Endothelial cell of umbilical vein (primary cell): ENCODE measurements around the gene ABCC2. TPM values are rescaled to one million over a fixed set of nuclear protein-coding genes. Genes with fewer than 3 reads are reported as not detected.

Experiments used
- BruUV-seq: library from RNA; stranded (reverse); fragments of 400-500 nt; replicated peaks from 2 replicates; lab custom pipeline; 2021; lab: Mats Ljungman, UMichigan
- CTCF ChIA-PET: fragments of 300-600, 350-600 bp; sonication (Branson Sonifier 250); formaldehyde crosslinking; loops from one replicate; lab custom pipeline; 2021; ENCODE audit warnings: antibody characterized with exemption, inconsistent platforms; lab: Charles Lee
- POLR2A ChIA-PET: fragments of 300-600, 350-600 bp; sonication (Branson Sonifier 250); formaldehyde crosslinking; loops from one replicate; lab custom pipeline; 2021; ENCODE audit warnings: antibody characterized with exemption, inconsistent platforms; lab: Charles Lee
- DNase-seq: peaks from one replicate; pipeline ENCODE4 v3.0.0-alpha.2; 2011; ENCODE audit warnings: low read depth, low spot score
- FAIRE-seq: peaks from 2 replicates; lab custom pipeline; 2011; peaks lifted over from hg19 to GRCh38; lab: Jason Lieb, UNC
- H2AFZ ChIP-seq: 2 replicates; pipeline ENCODE4 v1.6.0; 2012; ENCODE audit warnings: low read depth, low read length, control low read depth, inconsistent platforms
- H3K27ac ChIP-seq: 2 replicates; pipeline ENCODE4 v1.5.1; 2011; ENCODE audit warnings: low read depth, mild to moderate bottlenecking, control low read depth, low read length, moderate library complexity; ENCODE audit not compliant: insufficient read depth
- H3K27me3 ChIP-seq, 2 experiments: 2 replicates each; pipeline versions ENCODE4 v1.6.0 to v1.6.1; 2011; ENCODE audit warnings: low read length in 2 of 2, mixed read lengths in 1 of 2; ENCODE audit not compliant: control insufficient read depth in 2 of 2, insufficient read depth in 2 of 2
- H3K36me3 ChIP-seq, 2 experiments: 2 replicates in 1 of 2; 3 replicates in 1 of 2; pipeline ENCODE4 v1.5.1; 2011; ENCODE audit warnings: low read length in 2 of 2, mild to moderate bottlenecking in 1 of 2, moderate library complexity in 1 of 2; ENCODE audit not compliant: control insufficient read depth in 2 of 2, insufficient read depth in 2 of 2; ENCODE audit errors: extremely low read depth in 1 of 2
- H3K4me1 ChIP-seq: 3 replicates; pipeline ENCODE4 v1.5.1; 2011; ENCODE audit warnings: mild to moderate bottlenecking, low read length; ENCODE audit not compliant: control insufficient read depth, insufficient read depth; ENCODE audit errors: extremely low read depth
- H3K4me2 ChIP-seq: 2 replicates; pipeline ENCODE4 v1.6.1; 2011; ENCODE audit warnings: low read length, control low read depth, mixed read lengths; ENCODE audit not compliant: insufficient read depth
- H3K4me3 ChIP-seq, 3 experiments: fragments of 200-600 bp in 1 of 3; sonication (generic), shearing (Covaris generic) in 1 of 3; replicated peaks in 1 of 3; 2 replicates each; pipeline ENCODE4 v1.5.1; 2011 to 2016; ENCODE audit warnings: control low read depth in 3 of 3, low read length in 3 of 3, mild to moderate bottlenecking in 2 of 3, inconsistent platforms in 1 of 3, low read depth in 1 of 3, moderate library complexity in 1 of 3; ENCODE audit not compliant: insufficient read depth in 1 of 3
- H3K79me2 ChIP-seq: 2 replicates; pipeline ENCODE4 v1.6.0; 2012; ENCODE audit warnings: low read length, inconsistent platforms; ENCODE audit not compliant: control insufficient read depth, insufficient read depth
- H3K9ac ChIP-seq: replicated peaks from 2 replicates; pipeline ENCODE3; 2011; ENCODE audit warnings: low read length, control low read depth; ENCODE audit not compliant: insufficient read depth; ENCODE audit errors: extremely low read depth
- H3K9me1 ChIP-seq: replicated peaks from 3 replicates; pipeline ENCODE4 v1.6.0; 2011; ENCODE audit warnings: mild to moderate bottlenecking, low read length; ENCODE audit not compliant: control insufficient read depth, insufficient read depth; ENCODE audit errors: extremely low read depth
- H3K9me3 ChIP-seq: replicated peaks from 2 replicates; pipeline ENCODE4 v1.5.1; 2012; ENCODE audit warnings: low read length, inconsistent platforms; ENCODE audit not compliant: control insufficient read depth, insufficient read depth
- H4K20me1 ChIP-seq: replicated peaks from 2 replicates; pipeline ENCODE3; 2011; ENCODE audit warnings: mild to moderate bottlenecking, low read length; ENCODE audit not compliant: control insufficient read depth, insufficient read depth; ENCODE audit errors: extremely low read depth
- EZH2 ChIP-seq: IDR thresholded peaks from 2 replicates; pipeline ENCODE4 v1.6.1; 2012; ENCODE audit warnings: borderline replicate concordance, low read depth, mild to moderate bottlenecking, moderate library complexity, low read length, inconsistent platforms; ENCODE audit not compliant: severe bottlenecking
- FOS ChIP-seq: IDR thresholded peaks from 2 replicates; pipeline ENCODE4 v1.6.1; 2011; ENCODE audit warnings: mild to moderate bottlenecking, low read length, moderate library complexity, borderline replicate concordance; ENCODE audit not compliant: insufficient read depth
- GATA2 ChIP-seq: IDR thresholded peaks from 2 replicates; pipeline ENCODE4 v1.7.0; 2011; ENCODE audit warnings: low read depth, mild to moderate bottlenecking, moderate library complexity, mixed read lengths, low read length; ENCODE audit not compliant: insufficient read length, insufficient read depth
- JUN ChIP-seq: IDR thresholded peaks from 2 replicates; pipeline ENCODE4 v1.6.1; 2011; ENCODE audit warnings: borderline replicate concordance, low read depth; ENCODE audit not compliant: insufficient read length, insufficient read depth
- MYC ChIP-seq: IDR thresholded peaks from one replicate; pipeline ENCODE4 v1.6.1; 2011; ENCODE audit warnings: mild to moderate bottlenecking, low read depth, low read length
- POLR2A ChIP-seq: IDR thresholded peaks from 2 replicates; pipeline ENCODE4 v1.6.1; 2012; ENCODE audit warnings: low read depth, mild to moderate bottlenecking, control low read depth, low read length
- POLR2AphosphoS5 ChIP-seq: IDR thresholded peaks from 2 replicates; pipeline ENCODE4 v1.6.1; 2012; ENCODE audit warnings: low read depth, mild to moderate bottlenecking, control low read depth, low read length, moderate library complexity; ENCODE audit not compliant: insufficient read depth
- dilution Hi-C: fragments of 300-500 bp; cut with MboI; formaldehyde crosslinking; loops from one replicate; pipeline ENCODE4 v1.15.0; 2019; ENCODE audit warnings: low sequenced_read_pairs; ENCODE audit not compliant: extremely low pct_ligation_motif_present
- intact Hi-C: fragments of 100-400 bp; cut with micrococcal nuclease; formaldehyde crosslinking; loops from one replicate; pipeline ENCODE4 v1.10.0; 2022
- polyA plus RNA-seq, 4 experiments: library from polyadenylated mRNA; depleted of rRNA in 3 of 4; stranded (reverse) in 3 of 4; unstranded in 1 of 4; fragments of >200 nt; gene quantifications; 2 replicates each; pipeline versions ENCODE4 v1.2.1 to v1.2.3, GENCODE V29; 2011 to 2012; ENCODE audit warnings: missing spikeins in 1 of 4
- total RNA-seq: library from RNA; stranded (reverse); gene quantifications from 2 replicates; pipeline ENCODE4 v1.2.3, GENCODE V29; 2021
- TF ChIP-seq, protein P1 (sequence below): IDR thresholded peaks from 2 replicates; pipeline ENCODE4 v1.6.1; 2011; ENCODE audit not compliant: insufficient read depth, insufficient read length
- TF ChIP-seq, protein P2 (sequence below), 2 donors: IDR thresholded peaks; 1 replicate in 1 of 2; 2 replicates in 1 of 2; pipeline ENCODE4 v1.5.1; 2011; ENCODE audit warnings: low read length in 2 of 2, mild to moderate bottlenecking in 2 of 2, moderate library complexity in 2 of 2, control low read depth in 1 of 2, inconsistent platforms in 1 of 2, low read depth in 1 of 2; ENCODE audit not compliant: insufficient read depth in 1 of 2; ENCODE audit errors: extremely low read depth in 1 of 2

ABCC2 gene
- total and polyA plus RNA-seq, 2 donors (not counting 3 experiments of a cell fraction or from before 2014, with no cell fraction given), result 1.5 to 3.3 TPM

GRCh38 chr10:99788598-99789256 is 6.3 kb downstream of the ABCC2 start:
- FAIRE-seq (no peak), DNase-seq (no peak)
- no peak overlapping the region for H3K9ac ChIP-seq
- POLR2A ChIA-PET, result no interaction called here
- no peaks in the 10 kb centered on the region for H3K9me3 ChIP-seq
- H3K9me1 ChIP-seq, result no peaks in the 10 kb centered on the region
- H3K27me3 ChIP-seq, result no peaks in the 10 kb centered on the region
- no peak overlapping the region for H2AFZ ChIP-seq
- peaks cover 7% of the 10 kb centered on the region for H3K4me1 ChIP-seq
- H4K20me1 ChIP-seq, result no peaks in the 10 kb centered on the region
- H3K4me3 ChIP-seq, result no peak overlapping the region
- H3K36me3 ChIP-seq, result no peaks in the 10 kb centered on the region
- BruUV-seq, result no TSS peak
- H3K27ac ChIP-seq, result no peak overlapping the region
- no peaks in the 10 kb centered on the region for H3K79me2 ChIP-seq
- H3K4me2 ChIP-seq, result no peak overlapping the region
- intact Hi-C loops, result no loop called here
- TF ChIP-seq, protein P1, sequence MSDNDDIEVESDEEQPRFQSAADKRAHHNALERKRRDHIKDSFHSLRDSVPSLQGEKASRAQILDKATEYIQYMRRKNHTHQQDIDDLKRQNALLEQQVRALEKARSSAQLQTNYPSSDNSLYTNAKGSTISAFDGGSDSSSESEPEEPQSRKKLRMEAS, result no peak
- TF ChIP-seq, protein P2, sequence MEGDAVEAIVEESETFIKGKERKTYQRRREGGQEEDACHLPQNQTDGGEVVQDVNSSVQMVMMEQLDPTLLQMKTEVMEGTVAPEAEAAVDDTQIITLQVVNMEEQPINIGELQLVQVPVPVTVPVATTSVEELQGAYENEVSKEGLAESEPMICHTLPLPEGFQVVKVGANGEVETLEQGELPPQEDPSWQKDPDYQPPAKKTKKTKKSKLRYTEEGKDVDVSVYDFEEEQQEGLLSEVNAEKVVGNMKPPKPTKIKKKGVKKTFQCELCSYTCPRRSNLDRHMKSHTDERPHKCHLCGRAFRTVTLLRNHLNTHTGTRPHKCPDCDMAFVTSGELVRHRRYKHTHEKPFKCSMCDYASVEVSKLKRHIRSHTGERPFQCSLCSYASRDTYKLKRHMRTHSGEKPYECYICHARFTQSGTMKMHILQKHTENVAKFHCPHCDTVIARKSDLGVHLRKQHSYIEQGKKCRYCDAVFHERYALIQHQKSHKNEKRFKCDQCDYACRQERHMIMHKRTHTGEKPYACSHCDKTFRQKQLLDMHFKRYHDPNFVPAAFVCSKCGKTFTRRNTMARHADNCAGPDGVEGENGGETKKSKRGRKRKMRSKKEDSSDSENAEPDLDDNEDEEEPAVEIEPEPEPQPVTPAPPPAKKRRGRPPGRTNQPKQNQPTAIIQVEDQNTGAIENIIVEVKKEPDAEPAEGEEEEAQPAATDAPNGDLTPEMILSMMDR (IDR thresholded peaks at IDR 0.05; ENCODE audit: extremely low read depth in 1 of 2, insufficient read depth in 1 of 2, low read depth in 1 of 2, low read length in 2 of 2), result no peak
- no peak for TF ChIP-seq JUN
- no peak for TF ChIP-seq FOS
- dilution Hi-C loops, result no loop called here
- CTCF ChIA-PET, result no interaction called here

GRCh38 chr10:99791831-99792230 is 9.4 kb downstream of the ABCC2 start:
- H3K4me1 ChIP-seq, result no peaks in the 10 kb centered on the region
- H3K27ac ChIP-seq, result no peak overlapping the region
- no peak overlapping the region for H3K4me3 ChIP-seq
- no peak overlapping the region for H3K9ac ChIP-seq
- H2AFZ ChIP-seq, result no peak overlapping the region
- H3K79me2 ChIP-seq, result no peaks in the 10 kb centered on the region
- ChIA-PET POLR2A (no interaction called here), CTCF (no interaction called here)
- no peaks in the 10 kb centered on the region for H4K20me1 ChIP-seq
- H3K9me1 ChIP-seq, result no peaks in the 10 kb centered on the region
- H3K36me3 ChIP-seq, result no peaks in the 10 kb centered on the region
- DNase-seq, result no peak
- intact Hi-C loops, result no loop called here
- H3K9me3 ChIP-seq, result no peaks in the 10 kb centered on the region
- no peaks in the 10 kb centered on the region for H3K27me3 ChIP-seq
- no peak overlapping the region for H3K4me2 ChIP-seq
- no peak for FAIRE-seq
- no peak for TF ChIP-seq POLR2AphosphoS5
- no peak for TF ChIP-seq EZH2
- TF ChIP-seq, protein P1, result no peak
- TF ChIP-seq, protein P2 (IDR thresholded peaks at IDR 0.05; ENCODE audit: extremely low read depth in 1 of 2, insufficient read depth in 1 of 2, low read depth in 1 of 2, low read length in 2 of 2), result no peak
- TF ChIP-seq MYC, result no peak
- TF ChIP-seq GATA2, result no peak
- TF ChIP-seq JUN, result no peak
- TF ChIP-seq FOS, result no peak
- TF ChIP-seq POLR2A, result no peak
- no TSS peak for BruUV-seq
- dilution Hi-C loops, result no loop called here
